Thyroid gland (tissue), 4 donors: Measurements from ENCODE around the gene TPD52L2.
A peak's percentile ranks its signal among the peaks of the same experiment; 100 is the strongest.

Experiments
- POLR2A ChIP-seq, 2 donors: fragments of 450-650 bp; IDR thresholded peaks; one replicate each; pipeline ENCODE4 v1.6.1; 2017; ENCODE audit warnings: antibody characterized with exemption in 2 of 2, mild to moderate bottlenecking in 2 of 2, moderate library complexity in 1 of 2
- TF ChIP-seq, protein P1 (sequence below), 6 experiments: fragments of 200-600 bp in 3 of 6; fragments of 450-650 bp in 3 of 6; sonication (generic) in 3 of 6; IDR thresholded peaks; one replicate each; pipeline ENCODE4 v1.5.1; 2016 to 2019; ENCODE audit warnings: antibody characterized with exemption in 6 of 6, mild to moderate bottlenecking in 2 of 6, inconsistent platforms in 1 of 6, moderate library complexity in 1 of 6

GRCh38 chr20:63864545-63864977 lies 509 bp upstream of the TPD52L2 start:
- no peak for TF ChIP-seq POLR2A (IDR thresholded peaks at IDR 0.05)
- TF ChIP-seq, protein P1, sequence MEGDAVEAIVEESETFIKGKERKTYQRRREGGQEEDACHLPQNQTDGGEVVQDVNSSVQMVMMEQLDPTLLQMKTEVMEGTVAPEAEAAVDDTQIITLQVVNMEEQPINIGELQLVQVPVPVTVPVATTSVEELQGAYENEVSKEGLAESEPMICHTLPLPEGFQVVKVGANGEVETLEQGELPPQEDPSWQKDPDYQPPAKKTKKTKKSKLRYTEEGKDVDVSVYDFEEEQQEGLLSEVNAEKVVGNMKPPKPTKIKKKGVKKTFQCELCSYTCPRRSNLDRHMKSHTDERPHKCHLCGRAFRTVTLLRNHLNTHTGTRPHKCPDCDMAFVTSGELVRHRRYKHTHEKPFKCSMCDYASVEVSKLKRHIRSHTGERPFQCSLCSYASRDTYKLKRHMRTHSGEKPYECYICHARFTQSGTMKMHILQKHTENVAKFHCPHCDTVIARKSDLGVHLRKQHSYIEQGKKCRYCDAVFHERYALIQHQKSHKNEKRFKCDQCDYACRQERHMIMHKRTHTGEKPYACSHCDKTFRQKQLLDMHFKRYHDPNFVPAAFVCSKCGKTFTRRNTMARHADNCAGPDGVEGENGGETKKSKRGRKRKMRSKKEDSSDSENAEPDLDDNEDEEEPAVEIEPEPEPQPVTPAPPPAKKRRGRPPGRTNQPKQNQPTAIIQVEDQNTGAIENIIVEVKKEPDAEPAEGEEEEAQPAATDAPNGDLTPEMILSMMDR (IDR thresholded peaks at IDR 0.05): peak in 1 of 6 experiments; percentile 12
